NCI-H226 (cell line): ENCODE results near the gene EIF4G3.
"Not testable (repeated sequence)": the region's sequence is repeated elsewhere in the genome, so short reads cannot be mapped to it uniquely, and the experiment has no call there.

Experiments
- DNase-seq: peaks from one replicate; pipeline ENCODE4 v3.0.0-alpha.2; 2015

EIF4G3 gene

DNA sequence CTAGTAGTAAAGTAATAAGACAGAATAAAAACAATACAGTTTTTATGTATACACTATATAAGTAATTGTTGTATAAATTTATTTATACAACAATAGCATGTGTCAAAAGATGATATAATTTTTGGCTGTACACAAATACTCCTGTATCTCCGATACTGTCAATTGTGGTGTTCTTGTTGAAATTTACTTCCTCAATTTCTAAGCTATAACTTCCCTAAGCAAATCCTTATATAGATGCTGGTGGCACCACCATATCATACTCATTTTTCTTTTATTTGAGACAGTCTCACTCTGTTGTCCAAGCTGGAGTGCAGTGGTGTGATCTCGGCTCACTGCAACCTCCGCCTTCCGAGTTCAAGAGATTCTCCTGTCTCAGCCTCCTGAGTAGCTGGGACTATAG lies 248.6 kb downstream of the EIF4G3 start:
- no peak for DNase-seq

DNA sequence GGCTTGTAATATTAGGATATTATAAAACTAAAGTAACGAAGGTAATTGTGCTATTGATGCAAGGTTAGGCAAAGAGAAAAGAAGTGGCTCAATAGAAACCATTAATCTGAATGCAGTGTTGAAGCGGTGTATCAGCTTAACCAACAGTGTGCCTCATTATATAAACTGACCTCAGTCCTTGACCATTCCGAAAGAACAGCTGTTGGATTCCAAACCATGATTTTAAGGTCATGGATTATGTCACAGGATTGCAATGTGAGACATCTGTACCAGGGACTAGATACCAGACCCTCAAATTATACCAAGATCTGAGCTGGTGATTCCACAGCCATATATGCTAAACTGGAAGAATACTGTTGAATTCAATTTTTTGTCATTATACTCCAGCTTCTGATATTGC lies 255.4 kb downstream of the EIF4G3 start:
- DNase-seq = no peak

DNA sequence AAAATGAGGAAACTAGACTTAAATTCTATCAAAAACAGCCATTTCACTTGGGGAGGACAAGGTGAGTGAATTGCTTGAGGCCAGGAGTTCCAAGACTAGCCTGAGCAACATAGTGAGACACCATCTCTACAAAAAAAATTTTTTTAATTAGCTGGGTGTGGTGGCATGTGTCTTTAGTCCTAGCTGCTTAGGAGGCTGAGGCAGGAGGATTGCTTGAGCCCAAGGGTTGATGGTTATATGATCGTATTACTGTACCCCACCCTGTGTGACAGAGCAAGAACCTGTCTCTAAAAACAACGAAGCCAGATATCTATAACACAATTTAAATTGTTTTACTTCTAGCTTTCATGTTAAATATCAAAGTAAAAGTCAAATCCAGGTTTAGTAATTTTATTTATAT lies 263.5 kb downstream of the EIF4G3 start:
- no peak for DNase-seq

DNA sequence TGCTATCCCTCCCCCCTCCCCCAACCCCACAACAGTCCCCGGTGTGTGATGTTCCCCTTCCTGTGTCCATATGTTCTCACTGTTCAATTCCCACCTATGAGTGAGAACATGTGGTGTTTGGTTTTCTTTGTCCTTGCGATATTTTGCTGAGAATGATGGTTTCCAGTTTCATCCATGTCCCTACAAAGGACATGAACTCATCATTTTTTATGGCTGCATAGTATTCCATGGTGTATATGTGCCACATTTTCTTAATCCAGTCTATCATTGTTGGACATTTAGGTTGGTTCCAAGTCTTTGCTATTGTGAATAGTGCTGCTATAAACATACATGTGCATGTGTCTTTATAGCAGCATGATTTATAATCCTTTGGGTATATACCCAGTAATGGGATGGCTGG lies 269.2 kb downstream of the EIF4G3 start:
- not testable (repeated sequence) for DNase-seq

DNA sequence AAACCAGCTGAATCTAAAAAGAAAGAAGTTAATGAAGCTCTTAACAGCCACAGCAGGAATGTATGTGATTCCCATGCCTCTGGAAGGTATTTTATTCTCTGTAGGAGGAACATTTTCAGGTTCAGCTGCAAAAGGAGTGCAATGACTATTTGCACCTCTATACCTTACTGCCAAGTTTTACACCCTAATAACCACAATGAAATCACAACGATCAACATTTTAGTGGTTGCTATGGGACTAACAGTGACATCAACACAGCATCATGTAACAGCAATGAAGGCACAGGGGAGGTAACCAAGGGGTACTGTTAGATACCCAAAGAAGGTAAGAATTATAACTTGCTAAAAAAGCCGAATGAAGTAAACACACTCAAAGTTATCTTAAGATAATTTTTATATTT lies 273.3 kb downstream of the EIF4G3 start:
- peak; percentile 7 for DNase-seq

DNA sequence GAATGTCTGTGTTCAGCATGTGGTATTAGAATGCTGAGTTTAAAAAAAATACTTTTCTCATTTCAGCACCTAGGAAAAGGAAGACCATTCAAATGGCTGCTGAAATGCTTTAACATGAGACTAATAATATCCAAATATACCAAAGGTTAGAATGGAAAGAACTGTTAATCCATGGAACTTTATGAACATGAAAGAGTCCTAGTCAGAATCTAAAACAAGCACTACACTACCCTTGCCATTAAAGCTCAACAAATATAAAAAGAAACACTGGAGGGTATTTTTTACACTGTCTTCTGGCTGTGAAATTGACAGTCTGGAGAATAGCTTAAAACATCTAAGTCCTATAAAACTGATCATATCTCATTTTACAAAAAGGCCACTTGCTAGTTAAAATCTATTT lies 276.6 kb downstream of the EIF4G3 start:
- no peak for DNase-seq

DNA sequence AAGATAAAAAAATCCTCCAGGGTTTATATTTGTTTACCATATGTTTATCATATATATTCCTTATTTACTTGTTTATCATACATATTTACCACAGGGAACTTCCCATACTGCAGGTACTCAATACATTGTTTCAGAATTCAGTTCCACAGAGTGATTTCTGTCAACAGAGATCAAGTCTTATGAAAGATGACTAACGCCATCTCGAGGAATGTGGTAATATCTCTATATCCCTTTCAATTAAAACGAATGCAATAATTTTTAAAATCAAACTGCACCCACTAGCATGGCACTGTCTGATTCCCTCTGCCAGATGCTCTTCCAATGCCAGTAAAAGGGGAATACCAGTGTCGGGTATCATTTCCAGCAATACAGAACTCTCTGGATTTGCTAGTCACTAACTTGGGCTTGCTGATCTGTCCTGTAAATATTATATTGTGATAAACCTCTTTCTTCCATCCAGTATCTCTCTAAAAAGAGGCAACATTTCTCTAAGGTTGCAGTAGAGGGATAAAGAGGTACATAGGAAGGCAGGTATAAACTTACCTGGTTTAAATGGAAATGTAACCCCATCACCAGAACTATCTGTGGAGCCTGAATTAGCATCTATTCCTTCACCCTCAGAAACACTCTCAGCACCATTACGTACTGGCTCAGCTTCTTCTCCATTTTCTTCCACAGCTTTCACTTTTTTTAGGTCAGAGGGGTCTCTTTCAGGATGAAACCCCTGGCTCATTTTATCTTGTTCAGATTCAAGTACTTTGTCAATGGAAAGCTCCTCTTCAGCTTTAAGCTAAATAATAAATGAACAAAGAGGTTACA lies 277.3 kb downstream of the EIF4G3 start:
- no peak for DNase-seq

DNA sequence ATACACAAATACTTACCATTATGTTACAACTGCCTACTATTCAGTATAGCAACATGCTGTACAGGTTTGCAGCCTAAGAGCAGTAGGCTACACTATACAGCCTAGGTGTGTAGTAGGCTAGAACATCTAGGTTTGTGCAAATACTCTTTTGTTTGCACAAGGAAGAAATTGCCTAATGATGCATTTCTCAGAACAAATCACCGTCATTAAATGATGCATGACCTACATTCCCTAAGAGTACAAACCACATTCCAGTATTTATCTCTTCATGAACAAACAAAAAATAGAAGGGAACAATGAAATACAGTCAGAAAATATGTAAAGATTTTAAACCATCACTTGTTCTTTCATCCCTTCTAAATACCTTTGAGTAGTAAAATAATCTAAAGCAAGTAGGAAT lies 279.9 kb downstream of the EIF4G3 start:
- DNase-seq = no peak

DNA sequence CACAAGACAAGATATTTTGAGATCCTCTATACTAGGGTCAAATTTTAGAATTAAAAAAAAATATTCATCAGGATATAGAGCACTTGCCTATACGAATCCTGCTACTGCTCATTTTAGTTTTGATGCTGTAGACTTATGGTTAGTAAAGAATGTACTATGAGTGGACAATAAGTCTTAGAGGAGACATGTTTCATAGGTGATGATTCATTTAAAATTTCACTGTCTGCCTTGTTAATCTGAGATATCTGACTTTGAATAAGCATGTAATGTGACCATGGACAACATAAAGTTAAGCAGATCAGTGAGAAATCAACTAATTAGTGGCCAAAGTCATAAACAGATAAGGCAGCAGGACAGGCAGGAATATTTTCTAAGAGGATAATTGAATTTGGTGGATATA lies 282.8 kb downstream of the EIF4G3 start:
- no peak for DNase-seq

DNA sequence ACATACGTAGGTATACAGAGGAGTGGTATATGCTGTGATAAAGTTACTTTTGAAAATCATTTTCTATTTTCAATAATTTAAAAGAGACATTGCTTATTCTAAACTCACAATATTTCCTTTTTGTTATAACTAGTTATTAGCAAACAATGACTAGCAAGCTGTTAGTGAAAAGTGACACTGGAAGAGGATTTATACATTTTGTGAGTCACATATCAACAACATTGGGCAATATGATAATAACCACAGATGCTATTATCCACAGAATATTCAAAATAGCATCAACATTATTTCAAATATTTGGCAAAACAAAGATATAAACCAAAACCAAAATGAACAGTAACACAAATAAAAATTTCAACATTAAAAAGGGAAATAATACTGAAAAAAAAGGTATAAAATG lies 285.6 kb downstream of the EIF4G3 start:
- no peak for DNase-seq

DNA sequence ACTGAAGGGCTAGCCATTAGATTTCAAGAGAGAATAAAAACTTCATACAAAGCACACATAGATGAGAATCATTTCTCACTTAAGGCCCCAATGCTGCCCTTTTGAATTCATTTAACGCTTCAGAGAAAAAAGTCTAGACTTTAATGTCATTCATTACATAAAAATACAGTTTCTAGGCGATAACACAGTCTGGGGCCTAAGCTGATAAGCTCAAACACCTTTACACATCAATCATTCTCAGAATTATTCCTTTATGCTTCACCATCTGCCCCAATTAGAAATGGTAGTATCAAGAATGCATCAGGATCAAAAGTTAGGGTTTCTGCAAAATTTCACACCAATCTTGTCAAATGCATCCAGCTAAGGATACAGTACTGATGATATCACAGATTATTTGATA lies 289.5 kb downstream of the EIF4G3 start:
- no peak for DNase-seq

DNA sequence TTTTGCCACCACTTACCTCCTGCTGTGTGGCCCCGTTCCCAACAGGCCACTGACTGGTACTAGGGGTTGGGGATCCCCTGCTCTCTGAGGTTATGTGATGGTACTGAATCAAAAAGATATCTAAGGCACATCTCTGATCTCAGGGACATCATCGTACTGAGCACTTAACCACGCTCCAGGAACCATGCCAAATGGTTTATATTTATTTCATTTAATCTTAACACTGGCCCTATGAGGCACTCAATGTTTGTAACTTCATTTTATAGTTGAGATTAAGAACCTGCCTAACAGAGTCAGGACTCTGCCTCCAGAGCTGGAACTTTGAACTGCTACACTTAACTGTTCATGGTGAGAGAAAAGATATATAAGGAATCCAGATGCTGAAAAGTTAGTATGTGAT lies 291.6 kb downstream of the EIF4G3 start:
- peak; percentile 2 for DNase-seq

DNA sequence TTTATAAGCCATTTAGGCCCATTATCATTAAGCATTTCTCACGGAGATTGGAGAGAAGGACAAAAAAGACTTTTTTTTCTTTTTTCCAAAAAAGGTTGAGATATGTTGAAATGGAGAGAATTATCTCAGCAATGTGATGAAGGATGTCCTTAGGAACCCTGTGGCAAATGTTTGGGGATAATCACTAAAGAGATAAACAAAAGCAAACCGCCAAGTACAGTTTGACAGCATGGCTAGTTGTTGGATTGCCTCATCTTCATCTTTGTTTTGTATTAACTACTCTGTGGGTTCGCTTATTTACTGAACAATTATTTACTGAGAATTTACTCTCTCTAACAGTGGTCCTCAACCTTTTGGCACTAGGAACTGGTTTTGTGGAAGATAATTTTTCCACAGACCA lies 292.2 kb downstream of the EIF4G3 start:
- no peak for DNase-seq

DNA sequence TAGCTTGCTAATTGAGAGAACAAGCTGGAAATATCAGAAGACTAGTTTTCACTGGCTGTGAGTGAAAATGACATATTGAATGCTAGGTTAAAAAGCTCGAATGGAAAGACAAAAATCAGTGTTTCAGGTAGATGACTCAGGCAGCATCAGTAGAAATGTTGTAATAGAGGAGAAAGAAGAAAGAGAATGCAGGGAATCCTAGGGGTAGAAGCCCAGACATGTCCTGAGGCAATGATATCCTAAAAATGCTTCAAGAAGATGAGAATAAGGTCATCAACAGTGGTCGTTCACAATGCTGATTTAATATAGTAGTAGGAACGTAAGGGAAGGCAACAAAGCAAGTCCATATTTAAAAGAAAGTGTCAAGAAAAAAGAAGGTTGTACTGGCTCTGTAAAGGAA lies 292.9 kb downstream of the EIF4G3 start:
- DNase-seq = peak; percentile 37

DNA sequence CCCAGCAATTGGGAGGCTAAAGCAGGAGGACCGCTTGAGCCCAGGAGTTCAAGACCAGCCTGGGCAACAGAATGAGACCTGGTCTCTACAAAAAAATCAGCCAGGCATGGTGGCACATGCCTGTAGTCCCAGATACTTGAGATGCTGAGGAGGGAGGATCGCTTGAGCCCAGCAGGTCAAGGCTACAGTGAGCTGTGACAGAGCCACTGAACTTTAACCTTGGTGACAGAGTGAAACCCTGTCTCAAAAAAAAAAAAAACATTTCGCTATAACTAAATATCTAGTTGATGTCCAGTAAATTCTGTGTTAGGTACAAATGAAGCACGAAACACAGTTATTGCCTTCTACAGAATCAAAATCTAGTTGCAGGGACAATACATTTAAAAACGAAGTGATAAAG lies 293.9 kb downstream of the EIF4G3 start:
- no peak for DNase-seq

DNA sequence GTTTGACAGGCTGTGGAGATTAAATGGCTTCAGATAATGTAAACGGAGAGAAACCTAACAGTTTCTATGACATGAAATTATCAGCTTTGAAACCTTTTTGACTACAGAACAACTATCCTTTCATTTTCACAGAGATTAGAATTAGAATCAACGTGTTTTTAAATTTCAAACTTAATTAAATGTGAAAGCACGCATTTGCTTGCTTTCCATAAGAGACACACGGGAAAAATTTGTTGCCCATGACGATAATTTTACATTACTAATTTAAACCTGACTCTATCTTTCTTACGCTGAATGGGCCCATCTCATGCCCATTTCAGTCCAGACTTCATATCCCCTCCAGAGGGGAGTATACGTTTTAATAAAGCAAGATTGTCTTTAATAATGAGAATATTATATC lies 297.9 kb downstream of the EIF4G3 start:
- DNase-seq = no peak

DNA sequence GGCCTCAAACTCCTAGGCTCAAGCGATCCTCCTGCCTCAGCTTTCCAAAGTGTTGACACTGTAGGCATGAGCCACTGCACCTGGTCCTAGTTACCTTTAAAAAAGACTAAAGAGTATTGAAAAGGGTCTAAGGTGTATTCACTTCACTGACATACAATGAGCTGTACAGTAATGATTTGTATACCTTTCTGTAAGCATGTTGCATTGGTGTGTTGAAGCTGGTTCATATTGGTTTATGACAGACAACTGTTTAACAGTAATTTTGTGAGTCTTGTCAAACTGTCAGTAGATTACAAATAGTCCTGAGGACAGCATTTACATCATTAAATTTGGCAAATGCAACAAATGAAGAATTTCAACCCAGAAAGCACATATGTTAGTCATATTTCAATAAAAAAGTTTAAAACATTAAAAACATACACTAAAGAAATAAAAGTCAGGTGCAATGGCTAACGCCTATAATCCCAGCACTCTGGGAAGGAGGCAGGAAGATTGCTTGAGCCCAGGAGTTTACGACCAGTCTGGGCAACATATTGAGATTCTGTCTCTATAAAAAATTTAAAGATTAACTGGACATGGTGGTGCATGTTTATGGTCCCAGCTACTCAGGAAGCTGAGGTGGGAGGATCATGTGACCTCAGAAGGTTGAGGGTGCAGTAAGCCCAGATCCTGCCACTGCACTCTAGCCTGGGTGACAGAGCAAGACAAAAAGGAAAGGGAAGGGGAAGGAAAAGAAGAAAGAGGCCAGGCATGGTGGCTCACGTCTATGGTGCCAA lies 301.3 kb downstream of the EIF4G3 start:
- DNase-seq = no peak

DNA sequence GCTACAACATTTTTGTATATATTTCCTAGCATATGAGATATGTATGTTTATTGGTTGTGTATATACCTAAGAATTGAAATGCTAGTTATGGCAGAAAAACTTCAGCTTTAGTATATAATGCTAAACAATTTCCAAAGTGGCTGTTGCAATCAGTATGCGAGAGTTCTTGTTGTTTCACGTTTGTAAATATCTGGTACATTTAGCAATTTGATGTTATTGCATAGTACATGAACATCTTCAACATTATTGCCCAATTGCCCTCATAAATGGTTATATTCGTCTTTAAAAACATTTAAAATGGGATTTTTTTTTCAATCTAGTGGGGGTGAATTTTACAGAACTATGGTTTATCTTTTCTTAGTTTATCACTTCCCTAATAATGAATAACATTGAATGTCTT lies 303.4 kb downstream of the EIF4G3 start:
- no peak for DNase-seq

DNA sequence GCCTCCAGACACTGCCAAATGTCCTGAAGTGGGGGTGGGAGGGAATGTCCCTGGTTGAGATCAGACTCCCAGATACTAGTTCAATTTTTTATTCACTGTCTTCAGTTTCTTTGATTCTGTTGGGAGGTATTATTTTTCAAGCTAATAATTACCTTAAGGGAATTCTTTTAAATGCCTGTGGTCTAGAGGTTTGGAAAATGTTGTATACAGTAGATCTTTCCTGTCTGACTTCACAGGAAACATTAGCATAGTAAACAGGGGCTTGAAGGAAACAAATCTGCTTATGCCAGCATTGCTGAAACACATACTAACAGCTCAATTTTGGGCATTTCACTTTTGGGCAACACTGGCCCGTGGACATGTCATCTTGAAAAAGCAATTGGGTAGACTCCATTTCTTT lies 305.3 kb downstream of the EIF4G3 start:
- no peak for DNase-seq

DNA sequence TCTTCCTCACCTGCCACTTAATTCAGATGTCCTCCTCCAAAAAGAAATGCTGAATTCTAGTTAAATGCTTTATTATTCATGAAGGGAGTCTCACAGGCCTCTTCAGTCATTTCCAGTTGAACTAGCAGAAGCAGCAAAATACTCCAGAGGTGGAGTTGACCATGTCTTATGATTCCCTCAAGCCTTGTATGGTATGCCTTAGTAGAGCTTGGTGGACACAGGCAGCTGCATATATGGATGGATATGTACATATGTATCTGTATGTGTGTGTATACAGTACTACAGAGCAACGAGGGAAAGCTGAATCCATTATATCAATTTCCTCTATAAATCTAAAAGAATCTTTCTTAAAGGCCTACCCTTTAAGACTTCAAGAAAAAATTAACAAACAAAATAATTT lies 306.0 kb downstream of the EIF4G3 start:
- no peak for DNase-seq

DNA sequence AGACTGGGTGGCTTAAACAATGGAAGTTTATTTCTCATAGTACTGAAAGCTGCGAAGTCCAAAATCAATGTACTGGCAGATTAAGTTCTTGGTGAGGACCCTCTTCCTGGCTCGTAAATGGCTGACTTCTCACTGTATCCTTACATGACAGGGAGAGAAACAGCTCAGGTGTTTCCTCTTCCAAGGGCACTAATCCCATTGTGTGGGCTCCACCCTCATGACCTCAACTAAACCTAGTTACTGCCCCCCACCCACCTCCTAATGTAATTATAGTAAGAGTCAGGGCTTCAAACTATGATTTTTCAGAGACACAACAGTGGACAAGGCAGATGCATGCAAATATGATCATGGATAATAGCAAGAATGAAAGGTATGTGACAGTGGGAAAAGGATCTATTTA lies 308.4 kb downstream of the EIF4G3 start:
- no peak for DNase-seq

DNA sequence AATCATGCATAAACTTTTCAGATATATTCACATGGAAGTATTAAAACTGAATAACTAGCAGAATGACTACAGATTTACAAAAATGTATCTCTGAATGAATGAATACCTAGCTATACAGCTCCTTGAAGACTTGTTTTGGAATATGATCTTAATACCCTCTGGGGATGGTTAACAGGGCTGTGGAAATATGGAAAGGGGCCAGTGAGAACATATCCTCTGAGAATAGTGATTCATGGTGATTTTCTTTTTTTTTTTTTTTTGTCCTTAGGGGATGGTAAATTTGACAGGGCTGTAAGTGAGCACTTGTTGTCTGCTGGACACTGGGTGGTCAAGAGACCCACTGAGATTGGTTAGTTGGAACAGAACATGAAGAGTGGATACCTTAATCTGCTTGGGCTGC lies 308.9 kb downstream of the EIF4G3 start:
- no peak for DNase-seq

DNA sequence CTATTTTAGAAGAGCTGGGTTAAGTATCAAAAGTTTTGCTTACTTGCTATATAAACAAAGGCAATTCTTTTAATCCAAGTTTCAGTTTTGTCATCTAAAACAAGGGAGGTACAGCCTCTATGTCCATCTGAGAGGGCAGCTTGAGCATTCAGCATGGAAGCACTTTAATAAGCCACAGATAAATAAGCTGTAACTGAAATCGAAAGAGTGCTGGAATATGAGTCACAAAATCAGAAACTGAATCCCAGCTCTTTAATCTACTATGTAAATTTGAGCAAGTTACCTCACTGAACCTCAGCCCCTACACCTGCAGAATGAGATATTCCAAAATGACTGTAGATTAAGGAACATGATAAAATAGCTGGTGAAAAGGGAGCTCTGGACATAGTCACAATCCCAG lies 309.6 kb downstream of the EIF4G3 start:
- DNase-seq = no peak

DNA sequence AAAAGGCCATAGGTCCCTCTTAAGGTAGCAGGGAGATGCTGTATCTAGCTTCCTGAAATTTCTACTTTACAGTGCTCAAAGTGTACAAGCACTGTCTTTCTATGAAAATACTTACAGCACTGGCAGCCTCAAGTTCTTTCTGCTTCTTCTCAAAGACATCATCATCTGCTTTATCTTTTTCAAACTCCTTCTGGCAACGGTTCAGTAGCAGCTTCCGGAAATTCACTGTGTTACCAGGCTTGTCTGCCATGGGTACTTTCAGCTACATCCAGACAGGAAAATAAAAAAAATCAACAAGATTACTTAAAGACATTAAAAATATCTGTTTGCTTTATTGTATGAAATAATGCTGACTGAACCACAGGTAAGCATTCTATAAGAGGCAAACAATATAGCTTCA lies 311.7 kb downstream of the EIF4G3 start:
- no peak for DNase-seq

DNA sequence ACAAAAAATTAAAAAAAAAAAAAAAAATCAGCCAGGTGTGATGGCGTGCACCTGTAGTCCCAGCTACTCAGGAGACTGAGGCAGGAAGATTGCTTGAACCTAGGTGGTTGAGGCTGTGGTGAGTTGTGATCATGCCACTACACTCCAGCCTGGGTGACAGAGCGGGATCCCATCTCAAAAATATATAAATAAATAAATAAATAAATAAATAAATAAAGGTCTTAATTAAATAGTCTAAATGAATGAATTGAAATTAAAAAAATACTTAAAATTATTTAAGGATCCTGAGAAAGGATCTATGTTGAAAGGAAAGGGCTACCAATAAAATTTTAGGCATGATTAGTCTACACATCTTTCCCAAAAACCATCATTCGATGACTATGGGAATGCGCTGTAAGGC lies 322.2 kb downstream of the EIF4G3 start:
- DNase-seq = no peak
